Activated effector memory CD4-positive, alpha-beta T cell treated with Interleukin-2 at 50 U/mL for 16 hours (primary cell): ENCODE results near the gene CDH2.

Experiments
- DNase-seq: peaks from one replicate; pipeline ENCODE4 v3.0.0-alpha.2; 2020

CDH2 gene

DNA sequence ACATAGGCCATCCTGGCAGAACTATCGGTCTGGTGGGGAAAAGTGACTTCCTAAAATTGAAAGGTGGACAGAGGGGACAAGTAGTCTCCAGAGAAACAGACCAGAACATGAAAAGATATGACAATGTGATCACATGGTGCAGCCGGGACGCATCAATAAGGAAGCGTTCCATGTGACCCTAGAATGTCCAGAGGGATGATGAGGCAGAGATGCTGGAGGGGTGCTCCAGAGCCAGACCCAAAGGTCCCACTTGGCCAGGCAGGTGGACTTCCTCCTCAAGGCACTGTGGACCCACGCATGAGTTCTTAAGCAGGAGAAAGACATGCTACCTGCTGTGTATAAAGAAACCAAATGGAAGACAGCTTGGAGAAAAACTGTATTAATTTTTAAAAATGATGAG, 50.2 kb downstream of the CDH2 start:
- DNase-seq: no peak

DNA sequence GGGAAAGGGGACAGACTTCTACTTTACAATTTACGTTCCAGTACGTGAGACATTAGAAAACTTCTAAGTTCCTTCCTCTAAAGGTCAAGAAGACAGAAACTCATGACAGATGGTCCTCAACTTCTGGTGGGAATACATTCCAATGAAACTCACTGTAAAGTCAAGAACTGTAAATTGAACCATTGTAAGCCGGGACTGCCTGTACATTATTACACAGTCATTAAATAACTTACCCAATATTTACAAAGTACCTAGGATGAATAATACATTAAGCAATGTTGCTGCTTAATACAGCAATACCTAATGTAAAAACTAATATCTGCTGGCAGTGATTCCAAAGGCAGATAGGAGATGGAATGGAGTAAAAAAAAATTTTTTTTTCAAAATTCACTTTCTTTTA, 51.9 kb downstream of the CDH2 start:
- DNase-seq: no peak

DNA sequence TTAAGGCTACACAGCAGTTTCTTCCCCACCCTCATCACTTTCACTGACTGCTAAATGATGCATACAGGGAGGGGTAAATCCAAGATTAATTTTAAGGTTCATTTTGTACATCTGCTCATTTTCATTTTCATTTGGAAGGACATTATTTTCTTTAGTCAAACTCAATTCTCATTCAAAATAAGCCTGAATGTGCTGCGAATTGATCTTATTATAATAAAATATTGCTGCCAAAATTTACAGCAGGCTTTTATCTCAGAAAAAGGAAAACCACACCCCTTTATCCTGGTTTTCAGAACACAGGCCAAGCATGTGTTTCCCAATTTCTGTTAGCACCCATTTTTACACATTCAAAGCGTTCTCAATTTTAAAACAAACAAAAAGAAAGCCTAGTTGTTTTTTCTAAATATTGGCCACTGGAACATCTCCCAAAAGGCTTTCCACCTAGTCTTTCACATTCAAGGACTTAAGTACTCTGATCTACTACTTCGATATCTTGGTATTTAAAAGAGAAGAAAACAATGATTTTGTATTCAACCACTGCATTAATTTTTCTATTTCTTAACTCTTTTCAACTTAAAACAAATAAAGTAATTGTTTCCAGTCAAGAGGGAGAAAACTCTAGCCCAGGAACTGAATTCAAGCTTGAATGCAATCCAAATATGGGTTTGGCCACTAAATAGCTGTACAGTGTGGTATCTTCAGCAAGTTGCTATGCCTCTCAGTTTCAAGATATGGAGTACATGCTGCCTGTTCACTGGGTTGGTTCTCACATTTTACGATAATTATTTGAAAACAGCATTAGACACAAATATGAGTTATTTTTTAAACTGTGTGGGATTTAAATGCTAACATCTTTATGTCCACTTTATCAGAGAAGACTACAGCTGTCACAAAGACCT, 52.5 kb downstream of the CDH2 start:
- DNase-seq: no peak

DNA sequence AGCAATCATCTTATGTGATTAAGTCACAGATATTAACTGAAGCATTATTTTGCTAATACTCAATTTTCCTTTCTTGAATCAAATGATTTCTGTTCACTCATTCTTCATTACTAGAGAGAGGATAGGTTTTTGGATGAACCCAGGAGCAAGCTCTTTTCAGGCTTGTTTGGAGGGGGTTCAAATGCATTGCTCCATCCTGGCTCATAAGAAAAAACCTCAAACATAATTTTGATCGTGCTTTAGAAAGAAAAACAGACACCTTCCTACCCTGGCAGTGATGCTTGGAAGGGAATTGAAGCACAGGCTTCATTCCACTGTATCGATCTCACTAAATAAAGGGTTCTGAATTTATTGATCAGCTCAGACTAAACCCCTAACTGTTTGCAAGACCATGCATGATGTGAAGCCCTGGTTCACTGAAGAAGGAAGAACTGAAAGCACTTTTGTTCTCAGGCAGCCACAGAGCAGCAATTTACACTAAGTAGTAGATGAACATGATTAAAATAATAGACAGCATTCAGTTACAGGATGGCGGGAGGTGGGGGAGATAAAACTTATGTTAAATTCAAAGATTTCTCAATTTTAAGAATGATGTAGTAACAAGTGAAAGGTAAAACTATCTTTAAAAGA, 53.4 kb downstream of the CDH2 start:
- no peak for DNase-seq

DNA sequence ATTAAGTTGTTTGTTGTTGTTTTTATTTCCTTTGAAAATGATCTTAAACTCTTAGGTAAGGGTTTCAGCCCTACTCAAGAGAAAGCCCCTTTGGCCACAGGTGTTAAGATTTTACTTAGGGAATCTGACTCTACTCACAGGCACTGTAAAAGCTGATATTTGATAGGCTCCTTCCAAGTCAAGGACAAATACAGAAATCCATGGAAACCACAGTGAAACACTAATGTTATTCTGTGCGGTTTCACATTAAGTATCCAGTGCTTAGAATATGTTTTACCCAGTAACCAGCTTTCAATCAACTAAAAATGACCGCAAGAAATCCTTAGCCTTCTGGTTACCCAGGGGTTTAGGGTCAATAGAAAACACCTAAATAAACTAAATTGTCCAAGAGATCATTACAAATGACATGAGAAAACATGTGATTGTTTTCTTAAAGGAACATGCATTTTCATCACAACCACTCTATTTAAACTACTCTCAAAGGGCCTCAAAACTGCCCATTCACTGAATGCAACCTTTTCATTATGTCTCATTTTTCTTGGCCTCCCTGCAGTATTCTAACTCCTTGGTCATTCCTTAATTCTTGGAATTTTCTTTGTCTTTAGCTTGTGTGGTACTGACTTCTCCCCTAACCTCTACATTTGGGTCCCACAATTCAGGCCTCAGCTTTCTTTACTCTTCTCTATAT, 56.0 kb downstream of the CDH2 start:
- DNase-seq: no peak

DNA sequence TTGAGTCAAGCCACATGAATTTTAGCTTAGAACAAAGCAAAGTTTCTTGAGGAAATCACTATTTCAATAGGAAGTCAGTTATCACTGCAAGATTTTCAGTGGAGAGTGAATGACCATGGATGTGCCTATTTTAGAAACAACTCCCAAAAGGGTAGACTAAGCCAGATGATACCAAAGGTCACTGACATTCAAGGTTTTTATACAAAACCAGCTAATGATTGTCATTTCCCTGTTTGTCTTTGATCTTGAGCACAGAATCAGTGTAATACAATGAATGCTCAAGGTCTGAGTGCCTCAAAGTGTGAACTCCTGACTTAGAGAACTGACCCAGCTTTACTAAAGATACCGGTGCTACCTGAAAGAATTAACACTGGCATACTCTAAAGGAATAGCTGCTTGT, 60.5 kb downstream of the CDH2 start:
- DNase-seq: no peak

DNA sequence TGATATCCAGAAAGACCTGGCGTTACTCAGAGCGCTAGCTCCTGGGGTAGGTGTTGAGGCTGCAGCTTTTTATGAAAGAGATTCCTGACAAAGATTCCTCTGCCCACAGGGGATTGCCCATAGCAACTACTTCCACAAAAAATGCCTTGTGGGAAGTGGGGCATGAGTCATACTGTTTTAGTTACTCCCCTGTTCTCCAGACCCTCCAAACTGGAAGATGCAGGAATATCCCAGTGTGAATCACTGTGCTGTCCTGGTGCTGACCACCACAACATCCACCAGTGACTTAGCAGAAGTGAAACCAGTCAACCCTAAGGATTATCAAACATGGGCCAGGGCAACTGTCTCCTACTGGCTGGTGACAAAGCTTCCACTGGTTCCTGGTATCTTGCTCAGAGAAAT, 61.8 kb downstream of the CDH2 start:
- DNase-seq: no peak

DNA sequence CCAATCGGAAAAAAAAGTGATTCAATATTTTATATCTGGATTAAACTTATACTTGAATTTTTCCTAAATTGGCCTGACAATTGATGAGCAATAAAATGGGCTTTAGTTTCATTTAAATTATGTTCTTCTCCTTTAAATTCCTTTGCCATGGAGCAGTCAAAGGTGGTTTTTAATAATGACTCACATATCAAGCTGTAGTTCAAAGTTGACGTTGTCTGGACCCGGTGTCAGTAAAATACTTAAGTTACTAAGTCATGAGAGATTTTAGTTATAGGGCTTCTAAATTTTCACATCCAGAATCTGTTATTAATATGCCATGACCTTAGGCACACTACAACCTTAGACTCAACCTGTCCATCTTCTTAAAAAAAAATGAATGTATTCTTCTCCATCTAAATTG, 62.5 kb downstream of the CDH2 start:
- DNase-seq: no peak

DNA sequence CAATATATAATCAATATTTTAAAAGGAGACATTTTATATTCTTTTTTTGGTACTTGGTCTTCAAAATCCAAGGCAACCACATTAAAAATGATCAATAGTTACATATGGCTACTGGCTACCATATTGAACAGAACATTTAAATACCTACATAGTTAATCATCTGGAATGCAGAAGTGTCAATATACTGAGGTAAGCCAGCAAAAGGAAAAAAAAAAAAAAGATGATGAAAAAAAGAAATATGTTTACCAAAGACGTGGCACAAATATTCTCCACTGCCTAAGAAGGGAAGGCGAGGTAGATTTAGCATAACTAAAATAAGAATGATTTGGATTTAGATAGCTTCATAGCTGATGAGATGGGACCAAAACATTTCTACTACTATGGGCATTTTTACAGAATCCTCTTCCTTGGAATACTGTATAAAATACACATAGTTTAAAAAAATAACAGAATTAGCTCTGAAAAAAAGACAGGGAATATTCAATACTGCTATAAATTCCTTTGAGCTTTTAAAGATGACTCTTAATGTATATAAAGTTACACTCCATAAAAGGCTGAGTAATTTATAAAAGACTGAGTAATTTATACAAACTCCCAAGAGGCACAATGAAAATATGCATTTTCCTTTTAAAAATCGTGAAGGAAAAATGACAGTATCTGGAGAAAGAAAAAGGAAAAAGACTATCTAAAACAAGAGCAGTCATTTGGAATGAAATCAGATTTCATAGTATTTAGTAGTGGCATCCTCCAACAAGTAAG, 63.5 kb downstream of the CDH2 start:
- DNase-seq: no peak

DNA sequence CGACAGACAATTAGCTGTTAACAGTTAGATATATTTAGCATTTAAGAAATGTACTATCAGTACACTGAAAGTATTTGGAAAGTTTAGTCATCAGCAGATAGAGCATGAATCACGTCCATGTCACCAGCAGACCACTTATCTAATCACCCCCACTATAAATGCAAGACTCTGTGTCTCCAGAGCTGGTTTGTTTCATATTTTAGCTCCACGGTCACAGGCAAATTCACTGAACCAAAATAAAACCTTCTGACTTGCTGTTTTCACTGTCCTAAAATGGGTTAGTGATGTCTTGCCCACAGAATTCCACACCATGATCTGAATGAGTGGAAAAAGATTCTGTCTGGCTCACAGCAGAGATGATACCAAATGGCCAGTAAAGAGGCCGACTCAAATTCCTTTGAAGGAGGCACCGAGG, 64.9 kb downstream of the CDH2 start:
- no peak for DNase-seq

DNA sequence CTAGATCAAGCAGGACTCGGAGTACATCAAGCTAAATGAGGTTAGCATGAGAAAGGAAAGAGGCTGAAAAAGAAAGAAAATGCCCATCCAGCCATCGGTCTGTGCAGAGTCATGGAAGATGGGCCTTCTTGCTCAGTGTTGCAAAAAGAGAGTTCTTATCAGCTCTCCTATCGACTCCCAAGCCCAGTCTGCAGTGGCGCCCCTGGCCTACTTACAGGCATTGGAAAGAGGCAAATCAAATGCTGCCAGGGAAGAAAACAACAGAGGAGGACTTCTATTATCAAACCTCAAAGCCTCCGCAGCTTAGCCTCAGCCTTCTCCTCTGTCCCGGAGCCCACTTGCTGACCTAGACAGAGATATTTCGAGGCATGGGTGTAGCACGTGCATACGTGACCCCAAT, 66.0 kb downstream of the CDH2 start:
- no peak for DNase-seq

DNA sequence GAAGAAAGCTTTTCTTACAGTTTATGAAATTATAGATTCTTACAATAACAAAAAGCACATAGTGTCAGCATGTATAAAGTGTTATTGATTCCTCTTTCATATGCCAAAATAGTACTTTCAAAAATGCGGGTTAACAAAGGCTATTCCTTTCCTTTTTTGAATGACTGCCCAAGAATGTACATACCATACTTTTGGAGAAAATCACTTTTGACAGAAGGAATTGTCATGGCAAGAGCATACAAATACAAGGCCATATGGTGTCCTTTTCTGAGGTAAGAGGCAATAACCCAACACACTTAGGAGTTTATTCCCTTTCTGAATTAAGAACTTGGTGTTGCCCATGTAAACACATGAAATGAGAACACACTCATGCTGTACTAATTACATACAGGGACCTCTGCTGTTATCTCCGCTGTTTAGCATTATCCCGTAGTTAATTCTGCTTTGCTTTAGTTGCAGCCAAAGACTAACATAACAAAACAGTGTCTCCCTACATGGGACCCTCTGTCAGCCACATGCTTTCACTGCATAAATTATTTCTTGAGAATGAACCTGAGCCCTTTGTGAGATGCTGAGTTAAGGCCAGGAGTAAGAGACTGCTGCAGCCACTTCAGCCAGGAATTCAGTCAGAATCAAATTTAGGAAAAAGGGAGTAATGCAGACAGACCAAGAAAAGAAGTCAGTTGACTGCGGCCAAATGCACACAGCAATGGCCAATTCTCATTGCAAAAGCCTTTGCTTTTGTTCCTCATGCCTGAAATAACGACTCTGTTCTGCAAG, 67.0 kb downstream of the CDH2 start:
- no peak for DNase-seq

DNA sequence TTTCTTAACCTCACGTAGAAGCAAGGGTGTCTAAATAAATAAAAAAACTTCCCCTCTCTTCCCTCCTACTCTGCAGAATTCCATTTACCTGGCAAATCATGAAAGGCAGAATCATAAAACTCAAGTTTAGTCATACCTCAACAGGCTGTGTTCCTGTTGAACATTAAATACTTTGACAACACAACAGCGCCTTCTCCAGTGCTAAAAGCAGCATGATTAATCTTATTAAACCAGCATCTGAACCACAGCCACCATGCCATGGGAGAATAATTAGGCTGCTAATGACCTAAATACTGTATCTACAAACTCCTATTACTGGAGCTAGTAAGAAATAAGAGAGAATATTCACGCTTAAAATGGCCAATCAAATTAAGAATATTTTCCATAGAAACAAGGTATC, 68.1 kb downstream of the CDH2 start:
- no peak for DNase-seq

DNA sequence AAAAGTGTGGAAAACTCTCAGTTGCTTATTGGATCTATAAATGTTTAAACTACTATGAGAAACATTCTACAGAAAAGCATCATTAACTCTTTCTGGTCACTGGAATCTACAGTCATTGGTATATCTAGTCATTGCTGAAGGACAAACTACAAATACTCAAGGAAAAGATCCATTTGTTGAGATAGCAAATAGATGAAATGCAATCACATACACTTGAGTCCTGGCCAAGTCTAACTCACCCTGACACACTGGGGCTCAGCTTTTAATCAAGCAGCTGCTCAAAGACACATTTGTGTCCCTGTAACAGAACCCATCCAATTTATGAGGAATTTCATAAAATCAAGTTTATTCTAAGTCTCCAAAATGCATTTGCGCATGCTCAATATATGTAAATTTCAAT, 68.7 kb downstream of the CDH2 start:
- no peak for DNase-seq

DNA sequence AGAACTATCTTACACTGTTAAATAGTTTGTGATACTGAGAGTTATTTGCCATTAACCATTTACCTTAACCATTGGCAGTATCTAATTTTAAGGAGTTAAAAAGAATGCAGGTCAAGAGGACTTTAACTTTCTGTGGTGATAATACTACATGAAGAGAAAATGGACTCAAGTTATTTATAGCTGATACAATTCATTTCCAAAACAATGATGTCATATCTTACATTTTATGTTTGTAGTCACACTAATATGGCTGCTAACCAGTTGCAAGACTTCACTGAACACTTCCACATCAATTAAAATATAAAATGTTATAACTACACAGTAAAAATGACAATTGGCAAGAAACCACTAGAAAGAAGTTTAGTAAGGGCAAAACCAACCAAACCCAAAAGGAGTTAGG, 77.7 kb downstream of the CDH2 start:
- DNase-seq: no peak

DNA sequence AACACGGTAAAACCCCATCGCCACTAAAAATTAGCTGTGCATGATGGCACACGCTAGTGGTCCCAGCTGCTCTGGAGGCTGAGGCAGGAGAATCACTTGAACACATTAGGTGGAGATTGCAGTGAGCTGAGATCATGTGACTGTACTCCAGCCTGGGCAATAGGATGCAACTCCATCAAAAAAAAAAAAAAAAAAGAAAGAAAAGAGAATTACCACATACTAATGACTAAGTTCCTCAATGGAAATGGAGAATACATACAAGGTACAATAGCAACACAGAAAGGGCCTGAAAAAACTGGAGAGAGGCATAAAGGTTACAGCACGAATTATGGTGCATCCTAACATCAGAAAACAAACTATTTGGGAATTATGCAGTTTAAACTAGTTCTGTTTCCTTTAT, 81.3 kb downstream of the CDH2 start:
- no peak for DNase-seq

DNA sequence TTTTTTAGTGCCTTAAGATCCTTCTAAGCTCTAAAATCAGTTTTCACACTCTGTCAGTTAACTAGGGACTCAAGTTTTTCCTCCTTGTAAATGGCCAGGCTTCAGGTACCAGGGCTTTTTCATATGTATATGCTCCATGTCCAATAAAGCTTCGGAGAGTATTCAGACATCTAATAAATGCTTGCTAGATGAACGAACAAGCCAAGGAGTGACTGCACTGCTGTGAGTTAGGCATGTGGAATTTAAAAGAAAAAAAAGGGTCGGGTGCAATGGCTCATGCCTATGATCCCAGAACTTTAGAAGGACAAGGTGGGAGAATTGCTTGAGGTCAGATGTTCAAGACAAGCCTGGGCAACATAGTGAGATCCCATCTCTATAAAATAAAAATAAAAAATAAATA, 81.9 kb downstream of the CDH2 start:
- no peak for DNase-seq

DNA sequence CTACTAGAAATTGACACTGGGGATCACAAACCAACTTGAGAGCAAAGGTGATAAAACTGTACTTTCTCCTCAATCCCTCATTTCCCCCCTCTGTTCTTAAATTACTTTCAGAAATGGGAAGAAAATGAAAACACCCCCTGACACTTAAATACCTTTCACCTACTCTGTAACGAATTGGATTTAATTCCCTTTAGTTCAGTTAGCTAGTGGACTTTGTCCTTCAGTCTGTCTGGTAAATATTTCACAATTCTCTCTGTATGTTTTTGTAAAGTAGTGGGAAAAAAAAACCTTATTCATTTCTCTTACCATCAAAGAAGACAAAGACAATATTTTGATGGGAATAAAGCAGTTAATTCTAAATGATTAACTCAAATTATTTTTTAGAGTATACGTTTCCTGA, 85.7 kb downstream of the CDH2 start:
- no peak for DNase-seq

DNA sequence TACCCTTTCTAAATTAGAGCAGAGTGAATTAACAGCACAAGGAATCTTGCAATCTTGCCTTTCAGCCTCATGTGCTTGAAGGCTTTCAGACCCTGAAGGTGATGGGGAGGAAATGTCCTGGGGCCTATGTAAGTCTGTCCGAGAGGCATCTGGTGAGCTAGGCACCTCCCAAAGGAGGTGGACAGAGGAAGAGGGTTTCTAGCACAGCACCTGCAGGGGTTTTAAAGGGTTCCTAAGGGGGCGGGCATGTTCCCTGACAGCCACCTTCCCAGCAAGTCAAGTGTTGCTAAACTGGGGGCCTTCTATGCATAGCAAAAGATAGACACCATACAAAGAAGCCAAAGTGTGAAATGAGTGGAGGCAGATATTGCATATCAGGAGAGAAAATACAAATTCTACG, 88.5 kb downstream of the CDH2 start:
- DNase-seq: no peak

DNA sequence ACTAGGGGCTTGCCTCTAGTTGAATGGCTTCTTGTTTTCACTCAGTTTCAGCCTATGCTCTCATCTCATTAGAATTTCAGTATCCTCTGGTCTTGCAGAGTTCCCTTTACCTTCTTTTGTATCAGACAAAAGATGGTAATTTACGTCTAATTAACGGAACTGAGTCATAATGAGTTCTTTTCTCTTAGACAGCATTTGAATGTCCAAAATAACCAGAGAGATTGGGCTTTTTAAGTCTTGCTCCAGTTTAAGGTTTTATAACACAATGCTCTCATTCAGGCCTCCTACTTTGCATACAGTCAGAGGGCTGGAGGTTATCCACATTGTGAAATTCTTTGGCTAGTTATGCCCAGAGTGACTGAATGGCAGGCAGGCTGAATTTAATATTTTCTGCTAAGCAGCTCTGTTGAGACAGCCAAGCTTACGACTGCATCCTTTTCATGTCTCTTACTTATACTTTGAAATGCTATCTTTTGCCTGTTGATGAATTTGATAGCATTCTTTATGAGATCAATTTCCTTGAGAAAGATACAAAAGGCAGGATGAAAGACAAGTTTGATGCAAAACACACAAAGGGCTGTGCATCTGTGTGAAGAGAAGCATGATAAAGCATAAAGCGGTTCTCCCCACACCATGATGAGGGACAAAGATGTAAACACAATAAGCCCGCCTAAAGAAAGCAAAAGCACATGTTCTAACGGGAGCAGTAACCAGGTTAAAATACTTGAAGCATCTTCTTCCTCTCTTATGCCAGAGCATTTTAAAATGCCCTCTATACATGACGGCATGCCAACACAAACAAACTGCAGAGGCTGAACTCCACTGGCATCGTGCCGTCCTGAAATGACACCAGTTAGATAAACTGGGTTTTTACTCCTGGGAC, 90.0 kb downstream of the CDH2 start:
- DNase-seq: no peak

DNA sequence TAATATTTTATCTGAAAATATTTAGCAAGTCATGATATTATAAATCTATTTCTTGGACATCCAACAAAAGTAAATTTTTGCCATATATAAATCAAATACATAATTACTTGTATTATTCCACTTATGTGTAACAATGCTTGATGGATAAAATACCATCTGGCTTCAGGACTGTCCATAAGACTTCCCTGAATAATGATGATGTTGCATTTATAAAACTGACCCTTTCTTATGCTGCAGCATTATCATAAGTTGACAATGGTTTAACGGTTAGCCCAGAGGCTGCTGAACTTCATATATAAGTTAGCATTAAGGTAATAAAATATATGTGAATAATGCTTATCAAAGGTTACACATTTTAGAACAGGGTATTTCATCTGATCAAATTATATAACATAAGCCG, 95.4 kb downstream of the CDH2 start:
- DNase-seq: no peak
